ENCODE results near the gene TTLL3. TPM values are rescaled to one million over a fixed set of nuclear protein-coding genes. Genes with fewer than 3 reads are reported as not detected.

Gene TTLL3
- total and polyA plus RNA-seq, 2 donors (not counting 1 experiment from before 2014, with no cell fraction given): 84.5 to 168 TPM

GRCh38 chr3:9779721-9780457, 30.2 kb upstream of the TTLL3 start:
- no peaks in the 10 kb centered on the region for H3K27me3 Mint-ChIP-seq
- Histone ChIP-seq H3K4me1 (ENCODE audit: control insufficient read depth in 2 of 2, insufficient read depth in 2 of 2, low read length in 2 of 2) (peaks cover 51 to 59% of the 10 kb centered on the region in 2 donors), H3K4me2 (replicated peaks; ENCODE audit: low read depth, low read length, poor library complexity, severe bottlenecking) (peak overlapping the region; percentile 59), H3K4me3 (ENCODE audit: control extremely low read depth in 1 of 5, extremely low read depth in 1 of 5, insufficient read depth in 1 of 5, low read depth in 2 of 5, low read length in 4 of 5) (peak overlapping the region in 3 of 5 experiments; percentile 1 to 18 (median 3)), H3K36me3 (replicated peaks in 1 of 2; ENCODE audit: control extremely low read depth in 1 of 2, control insufficient read depth in 1 of 2, extremely low read depth in 1 of 2, insufficient read depth in 2 of 2, low read length in 1 of 2) (peaks cover 0 to 20% of the 10 kb centered on the region in 2 experiments), H2AFZ (ENCODE audit: insufficient read depth, low read depth, low read length, poor library complexity, severe bottlenecking) (peak overlapping the region; percentile 63), H3K9me3 (ENCODE audit: control extremely low read depth in 1 of 3, control insufficient read depth in 2 of 3, insufficient read depth in 1 of 3, low read length in 2 of 3) (no peaks in the 10 kb centered on the region), H3K27me3 (replicated peaks in 1 of 4; ENCODE audit: control extremely low read depth in 1 of 4, control insufficient read depth in 3 of 4, insufficient read depth in 4 of 4, low read length in 3 of 4) (no peaks in the 10 kb centered on the region), H3K9ac (ENCODE audit: low read length) (peak overlapping the region; percentile 19), H4K20me1 (ENCODE audit: control insufficient read depth, insufficient read depth, low read length, poor library complexity, severe bottlenecking) (no peaks in the 10 kb centered on the region), H3K27ac (ENCODE audit: low read length in 2 of 2) (peak overlapping the region; percentile 56 to 82), H3K79me2 (ENCODE audit: control insufficient read depth, insufficient read depth, low read length) (peaks cover 3% of the 10 kb centered on the region)
- intact Hi-C loops (cut with micrococcal nuclease): loop anchor here (1.0 to 5.0 kb wide), 4 partner anchors 12 to 247 kb away; partner anchors contain the start of genes BRPF1, FANCD2 and TADA3
- WGBS (ENCODE audit: insufficient coverage): 15% methylated on average over 6 of the region's 8 CpGs
- H3K4me1 Mint-ChIP-seq: peaks cover 59% of the 10 kb centered on the region
- H3K27ac Mint-ChIP-seq: peak overlapping the region; percentile 78
- DNase-seq: peak; percentile 73
- TF ChIP-seq, protein P1, sequence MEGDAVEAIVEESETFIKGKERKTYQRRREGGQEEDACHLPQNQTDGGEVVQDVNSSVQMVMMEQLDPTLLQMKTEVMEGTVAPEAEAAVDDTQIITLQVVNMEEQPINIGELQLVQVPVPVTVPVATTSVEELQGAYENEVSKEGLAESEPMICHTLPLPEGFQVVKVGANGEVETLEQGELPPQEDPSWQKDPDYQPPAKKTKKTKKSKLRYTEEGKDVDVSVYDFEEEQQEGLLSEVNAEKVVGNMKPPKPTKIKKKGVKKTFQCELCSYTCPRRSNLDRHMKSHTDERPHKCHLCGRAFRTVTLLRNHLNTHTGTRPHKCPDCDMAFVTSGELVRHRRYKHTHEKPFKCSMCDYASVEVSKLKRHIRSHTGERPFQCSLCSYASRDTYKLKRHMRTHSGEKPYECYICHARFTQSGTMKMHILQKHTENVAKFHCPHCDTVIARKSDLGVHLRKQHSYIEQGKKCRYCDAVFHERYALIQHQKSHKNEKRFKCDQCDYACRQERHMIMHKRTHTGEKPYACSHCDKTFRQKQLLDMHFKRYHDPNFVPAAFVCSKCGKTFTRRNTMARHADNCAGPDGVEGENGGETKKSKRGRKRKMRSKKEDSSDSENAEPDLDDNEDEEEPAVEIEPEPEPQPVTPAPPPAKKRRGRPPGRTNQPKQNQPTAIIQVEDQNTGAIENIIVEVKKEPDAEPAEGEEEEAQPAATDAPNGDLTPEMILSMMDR (IDR thresholded peaks at IDR 0.05): no peak
- TF ChIP-seq EZH2 (IDR thresholded peaks at IDR 0.05; ENCODE audit: borderline replicate concordance, insufficient read depth, low read depth, low read length, poor library complexity, severe bottlenecking): no peak
- H3K4me3 Mint-ChIP-seq: peak overlapping the region; percentile 40
- CTCF ChIA-PET: interaction anchor here (0.7 to 4.6 kb wide), 7 partner anchors 11 to 275 kb away, joined by 3 to 25 read pairs (median 7); partner anchors contain the start of genes ARPC4, OGG1 and TADA3
- no peaks in the 10 kb centered on the region for H3K9me3 Mint-ChIP-seq (ENCODE audit: insufficient read depth)
- peak; percentile 74 for ATAC-seq (ENCODE audit: low read depth)
- POLR2A ChIA-PET: interaction anchor here (0.9 to 3.7 kb wide), 3 partner anchors 13 to 30 kb away, joined by 3 to 18 read pairs (median 8); partner anchors contain the start of genes ARPC4, OGG1 and TADA3
